H1 (cell line): ENCODE results near the gene RPLP2. TPM values are rescaled to one million over a fixed set of nuclear protein-coding genes. Genes with fewer than 3 reads are reported as not detected.

Experiments
- ASH2L ChIP-seq: fragments of 200-600, 300-600 bp; sonication (generic); IDR thresholded peaks from one replicate; pipeline ENCODE4 v1.7.1; 2017; ENCODE audit warnings: low read length
- ATF3 ChIP-seq: IDR thresholded peaks from 2 replicates; pipeline ENCODE4 v1.6.1; 2011; ENCODE audit warnings: low read depth, mild to moderate bottlenecking, low read length; ENCODE audit not compliant: insufficient read depth
- CBX8 ChIP-seq: fragments of 300-800, 300-1000 bp; sonication (generic); IDR thresholded peaks from 2 replicates; pipeline ENCODE4 v1.7.1; 2016; ENCODE audit warnings: low read depth, low read length, borderline replicate concordance
- CHD1 ChIP-seq: IDR thresholded peaks from 2 replicates; pipeline ENCODE4 v1.6.1; 2012; ENCODE audit warnings: low read depth, low read length, improper control_type of control experiment
- CTBP2 ChIP-seq: IDR thresholded peaks from 2 replicates; pipeline ENCODE4 v1.7.0; 2011; ENCODE audit warnings: borderline replicate concordance, mild to moderate bottlenecking, moderate library complexity, mixed read lengths, low read length; ENCODE audit not compliant: insufficient read depth, insufficient read length
- EGR1 ChIP-seq: IDR thresholded peaks from 2 replicates; pipeline ENCODE4 v1.6.1; 2011; ENCODE audit warnings: low read depth, low read length, borderline replicate concordance
- EP300 ChIP-seq, 2 experiments: IDR thresholded peaks; 1 replicate in 1 of 2; 2 replicates in 1 of 2; pipeline ENCODE4 v1.6.1; 2011 to 2012; ENCODE audit warnings: low read depth in 2 of 2, low read length in 2 of 2, mild to moderate bottlenecking in 2 of 2, borderline replicate concordance in 1 of 2, inconsistent platforms in 1 of 2, moderate library complexity in 1 of 2
- EZH2 ChIP-seq: fragments of 200-600 bp; sonication (generic); IDR thresholded peaks from 2 replicates; pipeline ENCODE4 v1.7.1; 2012; ENCODE audit warnings: low read depth, mild to moderate bottlenecking, moderate library complexity, low read length, inconsistent platforms; ENCODE audit not compliant: severe bottlenecking
- NANOG ChIP-seq: IDR thresholded peaks from 2 replicates; pipeline ENCODE4 v1.6.1; 2011; ENCODE audit warnings: low read length, low read depth, mild to moderate bottlenecking, inconsistent platforms; ENCODE audit not compliant: insufficient read depth, poor library complexity, severe bottlenecking
- PHF8 ChIP-seq: fragments of 200-600 bp; sonication (generic); conservative IDR thresholded peaks from 2 replicates; pipeline ENCODE4 v1.7.1; 2012; ENCODE audit warnings: low read depth, mild to moderate bottlenecking, inconsistent platforms, low read length, moderate library complexity
- POLR2AphosphoS5 ChIP-seq: IDR thresholded peaks from 2 replicates; pipeline ENCODE4 v1.6.1; 2011; ENCODE audit warnings: low read depth, low read length
- RBBP5 ChIP-seq: IDR thresholded peaks from 2 replicates; pipeline ENCODE4 v1.7.1; 2012; ENCODE audit warnings: low read depth, mild to moderate bottlenecking, inconsistent platforms, low read length, moderate library complexity, borderline replicate concordance
- RFX5 ChIP-seq: IDR thresholded peaks from 2 replicates; pipeline ENCODE4 v1.6.1; 2011; ENCODE audit warnings: low read depth, low read length, improper control_type of control experiment, borderline replicate concordance
- SIN3A ChIP-seq, 2 experiments: IDR thresholded peaks in 1 of 2; conservative IDR thresholded peaks in 1 of 2; 2 replicates each; pipeline ENCODE4 v1.6.1; 2011 to 2012; ENCODE audit warnings: low read length in 2 of 2, improper control_type of control experiment in 1 of 2, low read depth in 1 of 2, mild to moderate bottlenecking in 1 of 2
- SIRT6 ChIP-seq: IDR thresholded peaks from one replicate; pipeline ENCODE4 v1.7.1; 2012; ENCODE audit warnings: low read length, inconsistent platforms
- SIX5 ChIP-seq: IDR thresholded peaks from 2 replicates; pipeline ENCODE4 v1.6.1; 2011; ENCODE audit warnings: mild to moderate bottlenecking, low read depth, low read length
- TBP ChIP-seq: IDR thresholded peaks from 2 replicates; pipeline ENCODE4 v1.6.1; 2011; ENCODE audit warnings: low read depth, low read length, improper control_type of control experiment
- polyA plus RNA-seq, 7 experiments: library from polyadenylated mRNA; depleted of rRNA in 3 of 7; stranded (reverse) in 5 of 7; unstranded in 2 of 7; fragments of >200 nt in 5 of 7; fragments of 200-250 nt in 2 of 7; gene quantifications; 1 replicate in 5 of 7; 2 replicates in 1 of 7; 4 replicates in 1 of 7; pipeline versions ENCODE4 v1.2.1 to v1.2.3, GENCODE V29; 2011 to 2013; ENCODE audit warnings: missing spikeins in 2 of 7, mixed read lengths in 2 of 7
- total RNA-seq: library from RNA; stranded (reverse); fragmentation: NEBNext Ultra II Directional; extraction: Animal tissue kit (Norgen Biotek cat#: 25700); gene quantifications from 2 replicates; pipeline ENCODE4 v1.2.1, GENCODE V29; 2021
- TF ChIP-seq, protein P1 (sequence below): IDR thresholded peaks from 2 replicates; pipeline ENCODE4 v1.6.1; 2012; ENCODE audit warnings: inconsistent platforms
- TF ChIP-seq, protein P2 (sequence below), 3 experiments: IDR thresholded peaks; 1 replicate in 2 of 3; 2 replicates in 1 of 3; pipeline versions ENCODE4 v1.5.1 to v1.6.1; 2011; ENCODE audit warnings: low read length in 3 of 3, mild to moderate bottlenecking in 3 of 3, inconsistent platforms in 2 of 3, low read depth in 1 of 3, moderate library complexity in 1 of 3; ENCODE audit not compliant: insufficient read depth in 1 of 3; ENCODE audit errors: control extremely low read depth in 1 of 3

RPLP2 gene
- total and polyA plus RNA-seq, 2 of the 8 experiments (the other 6 are each of a cell fraction or from before 2014, with no cell fraction given), result 1,789 to 2,106 TPM

GRCh38 chr11:830295-831117 is 20.7 kb downstream of the RPLP2 start (continued):
- TF ChIP-seq CHD1 (no peak), PHF8 (0 out of 2 replicates have a peak, but pooled peaks have one; percentile 8), CBX8 (no peak), EP300 (IDR thresholded peaks at IDR 0.05; ENCODE audit: borderline replicate concordance in 1 of 2, low read depth in 2 of 2, low read length in 2 of 2) (no peak), POLR2AphosphoS5 (0 out of 2 replicates have a peak, but pooled peaks have one; percentile 14), EGR1 (no peak), NANOG (no peak), CTBP2 (no peak), SIRT6 (no peak), SIX5 (no peak), ATF3 (no peak), TBP (no peak), RBBP5 (no peak), ASH2L (no peak), RFX5 (no peak), EZH2 (peak; percentile 50), SIN3A (conservative IDR thresholded peaks at IDR 0.05 in 1 of 2, IDR thresholded peaks at IDR 0.05 in 1 of 2; ENCODE audit: low read depth in 1 of 2, low read length in 2 of 2) (peak in 1 of 2 experiments; percentile 35; a peak in 2 of 4 replicates)
- TF ChIP-seq, protein P1, sequence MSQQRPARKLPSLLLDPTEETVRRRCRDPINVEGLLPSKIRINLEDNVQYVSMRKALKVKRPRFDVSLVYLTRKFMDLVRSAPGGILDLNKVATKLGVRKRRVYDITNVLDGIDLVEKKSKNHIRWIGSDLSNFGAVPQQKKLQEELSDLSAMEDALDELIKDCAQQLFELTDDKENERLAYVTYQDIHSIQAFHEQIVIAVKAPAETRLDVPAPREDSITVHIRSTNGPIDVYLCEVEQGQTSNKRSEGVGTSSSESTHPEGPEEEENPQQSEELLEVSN, result peak; percentile 84
- TF ChIP-seq, protein P2, sequence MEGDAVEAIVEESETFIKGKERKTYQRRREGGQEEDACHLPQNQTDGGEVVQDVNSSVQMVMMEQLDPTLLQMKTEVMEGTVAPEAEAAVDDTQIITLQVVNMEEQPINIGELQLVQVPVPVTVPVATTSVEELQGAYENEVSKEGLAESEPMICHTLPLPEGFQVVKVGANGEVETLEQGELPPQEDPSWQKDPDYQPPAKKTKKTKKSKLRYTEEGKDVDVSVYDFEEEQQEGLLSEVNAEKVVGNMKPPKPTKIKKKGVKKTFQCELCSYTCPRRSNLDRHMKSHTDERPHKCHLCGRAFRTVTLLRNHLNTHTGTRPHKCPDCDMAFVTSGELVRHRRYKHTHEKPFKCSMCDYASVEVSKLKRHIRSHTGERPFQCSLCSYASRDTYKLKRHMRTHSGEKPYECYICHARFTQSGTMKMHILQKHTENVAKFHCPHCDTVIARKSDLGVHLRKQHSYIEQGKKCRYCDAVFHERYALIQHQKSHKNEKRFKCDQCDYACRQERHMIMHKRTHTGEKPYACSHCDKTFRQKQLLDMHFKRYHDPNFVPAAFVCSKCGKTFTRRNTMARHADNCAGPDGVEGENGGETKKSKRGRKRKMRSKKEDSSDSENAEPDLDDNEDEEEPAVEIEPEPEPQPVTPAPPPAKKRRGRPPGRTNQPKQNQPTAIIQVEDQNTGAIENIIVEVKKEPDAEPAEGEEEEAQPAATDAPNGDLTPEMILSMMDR (IDR thresholded peaks at IDR 0.05; ENCODE audit: control extremely low read depth in 1 of 3, insufficient read depth in 1 of 3, low read depth in 1 of 3, low read length in 3 of 3), result peak in 1 of 3 experiments; percentile 12; a peak in 1 of 4 replicates
